Rectal smooth muscle tissue (tissue), 1 donor: ENCODE data around the gene VWC2.

ENCODE experiments used
- H3K27ac ChIP-seq: one replicate; pipeline ENCODE4 v1.7.0; 2013; ENCODE audit warnings: low read depth, low read length, inconsistent platforms
- H3K27me3 ChIP-seq: one replicate; pipeline ENCODE4 v1.7.0; 2013; ENCODE audit warnings: low read length; ENCODE audit not compliant: control insufficient read depth, insufficient read depth
- H3K36me3 ChIP-seq: one replicate; pipeline ENCODE4 v1.7.0; 2013; ENCODE audit warnings: low read length; ENCODE audit not compliant: control insufficient read depth, insufficient read depth
- H3K4me1 ChIP-seq: one replicate; pipeline ENCODE4 v1.7.0; 2013; ENCODE audit warnings: low read length; ENCODE audit not compliant: control insufficient read depth, insufficient read depth
- H3K4me3 ChIP-seq: one replicate; pipeline ENCODE4 v1.7.0; 2013; ENCODE audit warnings: low read length
- H3K9ac ChIP-seq: one replicate; pipeline ENCODE4 v1.7.0; 2013; ENCODE audit warnings: low read length

The VWC2 gene

DNA sequence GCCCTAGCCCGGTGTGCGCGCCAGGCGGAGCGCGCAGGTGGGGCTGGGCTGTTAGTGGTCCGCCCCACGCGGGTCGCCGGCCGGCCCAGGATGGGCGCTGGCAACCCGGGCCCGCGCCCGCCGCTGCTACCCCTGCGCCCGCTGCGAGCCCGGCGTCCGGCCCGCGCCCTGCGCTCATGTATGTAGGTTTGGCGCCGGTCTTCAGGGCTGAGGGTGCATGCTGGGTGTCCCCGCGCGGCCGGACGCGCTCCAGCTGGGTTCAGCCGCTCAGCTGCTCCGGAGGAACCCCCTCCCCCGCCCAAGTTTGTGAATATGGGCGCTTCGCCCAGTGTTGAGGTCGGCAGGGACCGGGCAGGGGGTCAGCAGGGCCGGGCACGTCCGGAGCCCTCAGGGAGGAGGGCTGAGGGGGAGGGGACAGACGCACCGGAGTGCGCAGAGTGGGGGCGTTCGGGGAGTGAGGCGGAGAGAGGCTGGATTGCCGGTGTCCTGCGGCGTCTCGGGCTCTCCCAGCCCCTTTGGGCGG is 559 bp downstream of the VWC2 start:
- Histone ChIP-seq H3K4me1 (no peaks in the 10 kb centered on the region), H3K27ac (no peak overlapping the region), H3K9ac (no peak overlapping the region), H3K27me3 (peaks cover 3% of the 10 kb centered on the region), H3K4me3 (peak overlapping the region; percentile 58), H3K36me3 (no peaks in the 10 kb centered on the region)

DNA sequence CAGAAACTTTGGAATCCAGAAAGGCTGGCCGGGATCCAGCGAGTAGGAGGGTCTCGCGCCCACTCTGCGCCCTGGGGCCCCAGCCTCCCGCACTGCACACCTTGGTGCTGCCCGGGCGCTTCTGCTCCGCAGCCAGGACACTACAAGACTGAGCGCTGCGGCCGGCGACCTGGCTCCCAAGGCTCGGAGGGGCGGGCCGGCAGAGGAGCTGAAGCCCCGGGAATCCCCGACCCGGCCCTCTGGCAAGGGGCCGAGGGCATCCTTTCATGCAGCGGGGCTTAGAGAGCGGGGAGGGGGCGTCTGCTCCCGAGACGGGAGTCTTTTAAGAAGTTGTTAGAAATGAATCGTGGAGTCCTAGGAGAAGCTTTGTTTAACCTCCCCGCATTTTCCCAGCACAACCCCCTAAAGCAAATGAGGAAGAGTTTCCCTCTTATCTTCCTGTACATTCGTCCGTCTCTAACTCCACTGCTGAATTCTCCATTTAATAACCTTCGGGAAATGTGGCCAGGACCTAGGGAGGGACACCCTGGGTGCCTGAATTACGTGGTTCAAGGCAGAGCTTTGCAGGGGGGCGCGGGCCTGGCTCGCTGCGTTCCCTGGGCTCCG is 1.1 kb downstream of the VWC2 start:
- Histone ChIP-seq H3K4me1 (no peaks in the 10 kb centered on the region), H3K9ac (no peak overlapping the region), H3K36me3 (no peaks in the 10 kb centered on the region), H3K27ac (no peak overlapping the region), H3K27me3 (peaks cover 3% of the 10 kb centered on the region), H3K4me3 (peak overlapping the region; percentile 58)

DNA sequence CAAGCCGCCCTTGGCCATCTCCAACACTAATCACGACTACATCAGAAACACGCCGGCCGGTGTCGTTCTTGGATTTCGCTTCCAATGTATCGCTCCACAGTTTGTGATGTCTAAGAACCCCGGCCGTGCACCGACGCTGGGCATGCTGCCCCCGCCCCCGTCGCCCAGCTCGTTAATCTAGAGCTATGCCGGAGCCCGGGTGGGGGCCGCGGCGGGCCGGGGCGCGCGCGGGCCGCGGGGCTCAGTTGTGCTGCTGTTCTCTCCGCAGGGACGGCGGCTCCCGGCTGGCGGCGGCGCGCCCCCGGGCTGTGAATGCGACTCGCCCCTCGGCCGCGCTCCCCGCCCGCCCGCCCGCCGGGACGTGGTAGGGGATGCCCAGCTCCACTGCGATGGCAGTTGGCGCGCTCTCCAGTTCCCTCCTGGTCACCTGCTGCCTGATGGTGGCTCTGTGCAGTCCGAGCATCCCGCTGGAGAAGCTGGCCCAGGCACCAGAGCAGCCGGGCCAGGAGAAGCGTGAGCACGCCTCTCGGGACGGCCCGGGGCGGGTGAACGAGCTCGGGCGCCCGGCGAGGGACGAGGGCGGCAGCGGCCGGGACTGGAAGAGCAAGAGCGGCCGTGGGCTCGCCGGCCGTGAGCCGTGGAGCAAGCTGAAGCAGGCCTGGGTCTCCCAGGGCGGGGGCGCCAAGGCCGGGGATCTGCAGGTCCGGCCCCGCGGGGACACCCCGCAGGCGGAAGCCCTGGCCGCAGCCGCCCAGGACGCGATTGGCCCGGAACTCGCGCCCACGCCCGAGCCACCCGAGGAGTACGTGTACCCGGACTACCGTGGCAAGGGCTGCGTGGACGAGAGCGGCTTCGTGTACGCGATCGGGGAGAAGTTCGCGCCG is 1.9 kb downstream of the VWC2 start:
- H3K4me3 ChIP-seq: peak overlapping the region; percentile 58
- H3K27me3 ChIP-seq: peaks cover 3% of the 10 kb centered on the region
- H3K4me1 ChIP-seq: no peaks in the 10 kb centered on the region
- H3K36me3 ChIP-seq: no peaks in the 10 kb centered on the region
- no peak overlapping the region for H3K9ac ChIP-seq
- no peak overlapping the region for H3K27ac ChIP-seq

DNA sequence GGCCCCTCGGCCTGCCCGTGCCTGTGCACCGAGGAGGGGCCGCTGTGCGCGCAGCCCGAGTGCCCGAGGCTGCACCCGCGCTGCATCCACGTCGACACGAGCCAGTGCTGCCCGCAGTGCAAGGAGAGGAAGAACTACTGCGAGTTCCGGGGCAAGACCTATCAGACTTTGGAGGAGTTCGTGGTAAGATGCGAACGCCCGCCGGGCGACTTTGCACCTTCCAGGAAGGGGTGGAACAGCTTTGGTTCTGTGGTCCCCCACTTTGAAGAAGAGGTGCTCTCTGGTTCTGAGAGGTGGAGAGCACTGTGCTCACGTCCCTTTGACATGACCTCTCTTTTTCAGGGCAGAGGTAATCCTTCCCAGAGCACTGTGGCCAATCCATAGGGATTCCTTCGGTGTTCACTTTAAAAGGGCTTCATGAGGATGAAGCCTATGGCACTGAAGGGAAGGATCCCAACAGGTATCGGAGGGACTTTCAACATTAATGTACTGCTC is 2.6 kb downstream of the VWC2 start:
- peaks cover 3% of the 10 kb centered on the region for H3K27me3 ChIP-seq
- no peaks in the 10 kb centered on the region for H3K4me1 ChIP-seq
- peak overlapping the region; percentile 49 for H3K4me3 ChIP-seq
- H3K9ac ChIP-seq: no peak overlapping the region
- no peak overlapping the region for H3K27ac ChIP-seq
- H3K36me3 ChIP-seq: no peaks in the 10 kb centered on the region

DNA sequence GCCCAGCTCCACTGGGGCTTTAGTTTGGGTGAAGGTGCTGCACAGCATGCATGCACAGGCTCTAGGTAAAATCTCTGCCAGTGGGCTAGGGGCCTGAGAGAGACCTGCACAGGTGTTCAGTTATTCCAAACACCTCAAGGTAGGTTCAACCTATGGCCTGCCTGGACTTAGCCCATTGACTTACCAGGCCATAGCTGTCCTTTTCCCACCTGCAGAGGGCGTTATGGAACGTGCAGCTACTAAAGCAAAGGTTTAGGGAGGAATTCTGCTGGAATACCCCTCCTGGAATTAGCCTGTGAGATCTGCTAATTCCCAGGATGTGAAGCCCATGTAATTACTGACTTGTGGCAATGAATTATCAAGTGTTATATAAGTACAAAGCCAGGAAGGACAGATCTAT is 3.6 kb downstream of the VWC2 start:
- Histone ChIP-seq H3K4me3 (no peak overlapping the region), H3K4me1 (no peaks in the 10 kb centered on the region), H3K27me3 (peaks cover 3% of the 10 kb centered on the region), H3K36me3 (no peaks in the 10 kb centered on the region), H3K9ac (no peak overlapping the region), H3K27ac (no peak overlapping the region)

DNA sequence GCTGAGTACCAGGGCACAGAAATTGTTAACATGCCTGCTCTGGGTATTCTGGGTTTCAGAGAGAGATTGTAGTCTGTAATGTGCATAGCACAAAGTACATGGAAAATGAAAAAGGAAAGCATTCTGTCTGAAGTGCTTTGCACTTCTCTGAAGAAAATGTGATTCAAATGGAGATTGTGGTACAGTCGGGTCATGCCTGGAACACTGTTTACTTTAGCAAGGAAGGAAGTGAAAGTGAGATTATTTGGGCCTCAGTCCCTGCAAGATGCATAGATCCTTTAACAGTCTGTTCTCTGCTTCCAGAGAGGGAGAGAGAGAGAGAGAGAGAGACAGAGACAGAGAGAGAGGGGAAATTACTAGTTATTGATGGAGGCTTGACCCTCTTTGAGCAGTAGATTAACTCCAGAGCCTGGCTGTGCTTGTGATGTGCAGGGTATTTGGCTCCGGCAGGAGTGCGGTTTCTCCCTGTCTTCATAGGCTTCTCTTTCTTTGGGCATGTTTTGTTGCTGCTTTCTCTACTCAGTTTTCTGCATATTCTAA is 5.4 kb downstream of the VWC2 start:
- Histone ChIP-seq H3K4me3 (no peak overlapping the region), H3K9ac (no peak overlapping the region), H3K4me1 (no peaks in the 10 kb centered on the region), H3K27me3 (peaks cover 3% of the 10 kb centered on the region), H3K36me3 (no peaks in the 10 kb centered on the region), H3K27ac (no peak overlapping the region)

DNA sequence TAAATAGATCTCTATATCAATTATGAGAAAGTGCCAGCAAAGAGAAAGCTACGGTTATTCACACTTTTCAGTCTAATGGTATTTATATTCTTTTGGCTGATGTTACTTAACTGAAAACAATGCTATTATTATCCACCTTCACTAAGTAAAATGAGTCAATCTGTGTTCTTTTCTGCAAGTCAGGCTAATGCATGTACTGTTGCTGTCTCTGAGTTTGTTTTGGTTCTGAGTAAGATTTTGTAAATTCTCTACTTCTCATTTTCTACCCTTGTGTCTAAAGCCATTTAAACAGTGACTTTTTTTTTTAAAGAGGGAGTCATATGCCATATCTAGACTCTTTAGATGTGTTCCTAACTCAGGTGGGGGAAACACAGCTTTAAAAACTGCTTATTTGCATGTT is 7.5 kb downstream of the VWC2 start:
- H3K36me3 ChIP-seq: no peaks in the 10 kb centered on the region
- no peak overlapping the region for H3K4me3 ChIP-seq
- no peak overlapping the region for H3K27ac ChIP-seq
- H3K9ac ChIP-seq: no peak overlapping the region
- no peaks in the 10 kb centered on the region for H3K4me1 ChIP-seq
- no peaks in the 10 kb centered on the region for H3K27me3 ChIP-seq

DNA sequence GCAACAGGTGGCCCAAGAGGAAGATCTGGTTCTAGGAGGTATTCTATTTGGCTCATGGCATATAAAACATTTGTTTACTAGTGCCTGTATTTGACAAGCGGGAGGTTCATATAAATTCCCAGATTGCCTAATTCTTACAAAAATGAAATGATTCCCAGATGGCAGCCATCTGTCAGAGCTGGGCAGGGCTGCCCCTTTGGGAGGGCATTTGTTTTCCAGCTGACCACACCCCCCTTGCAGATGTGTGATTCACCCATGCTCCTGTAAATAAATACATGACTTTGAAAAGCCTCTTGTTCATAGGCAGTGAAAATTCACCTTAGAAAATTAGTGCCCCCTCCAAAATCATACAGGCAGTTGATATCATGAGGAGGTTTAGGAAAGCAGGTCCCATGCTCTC is 8.6 kb downstream of the VWC2 start:
- Histone ChIP-seq H3K27ac (no peak overlapping the region), H3K36me3 (no peaks in the 10 kb centered on the region), H3K4me3 (no peak overlapping the region), H3K27me3 (no peaks in the 10 kb centered on the region), H3K4me1 (no peaks in the 10 kb centered on the region), H3K9ac (no peak overlapping the region)

DNA sequence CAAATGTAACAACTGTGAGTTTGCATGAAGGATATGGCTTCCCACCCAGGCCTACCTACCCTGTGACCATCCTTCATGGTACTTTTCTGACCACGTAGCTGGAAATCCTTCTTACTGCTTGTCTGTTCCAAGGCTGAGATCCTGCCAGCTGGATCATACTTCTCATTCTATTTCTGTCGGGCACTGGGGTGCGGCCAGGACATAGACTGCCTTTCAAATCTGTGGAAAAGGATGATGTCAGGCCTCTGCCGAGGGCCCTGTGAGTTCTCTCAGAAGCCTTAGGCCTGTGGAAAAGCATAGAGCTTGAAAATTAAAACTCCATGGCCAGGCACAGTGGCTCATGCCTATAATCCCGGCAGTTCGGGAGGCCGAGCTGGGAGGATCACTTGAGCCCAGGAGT is 10.0 kb downstream of the VWC2 start:
- Histone ChIP-seq H3K27ac (no peak overlapping the region), H3K4me1 (no peaks in the 10 kb centered on the region), H3K36me3 (no peaks in the 10 kb centered on the region), H3K4me3 (no peak overlapping the region), H3K27me3 (no peaks in the 10 kb centered on the region), H3K9ac (no peak overlapping the region)

DNA sequence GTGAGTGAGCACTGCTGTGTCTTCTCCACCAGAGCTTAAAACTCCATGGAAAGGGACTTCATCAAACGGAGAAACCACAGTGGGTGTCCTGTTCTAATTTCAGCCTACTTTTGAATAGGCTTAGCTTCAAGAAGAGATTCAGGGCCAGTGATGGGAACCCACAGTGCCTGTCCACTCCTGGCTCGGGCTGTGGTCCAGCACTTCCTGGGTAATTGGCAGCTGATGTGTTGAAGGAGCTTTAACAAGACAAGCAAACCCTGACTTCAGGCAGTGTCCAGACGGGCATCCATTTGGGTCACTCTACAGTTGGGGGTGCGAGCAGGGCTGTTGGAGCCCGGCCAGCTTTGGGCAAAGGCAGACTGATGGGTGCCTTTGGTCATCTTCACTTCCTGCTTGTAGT is 14.5 kb downstream of the VWC2 start:
- Histone ChIP-seq H3K27me3 (no peaks in the 10 kb centered on the region), H3K27ac (no peak overlapping the region), H3K9ac (no peak overlapping the region), H3K4me3 (no peak overlapping the region), H3K36me3 (no peaks in the 10 kb centered on the region), H3K4me1 (no peaks in the 10 kb centered on the region)

DNA sequence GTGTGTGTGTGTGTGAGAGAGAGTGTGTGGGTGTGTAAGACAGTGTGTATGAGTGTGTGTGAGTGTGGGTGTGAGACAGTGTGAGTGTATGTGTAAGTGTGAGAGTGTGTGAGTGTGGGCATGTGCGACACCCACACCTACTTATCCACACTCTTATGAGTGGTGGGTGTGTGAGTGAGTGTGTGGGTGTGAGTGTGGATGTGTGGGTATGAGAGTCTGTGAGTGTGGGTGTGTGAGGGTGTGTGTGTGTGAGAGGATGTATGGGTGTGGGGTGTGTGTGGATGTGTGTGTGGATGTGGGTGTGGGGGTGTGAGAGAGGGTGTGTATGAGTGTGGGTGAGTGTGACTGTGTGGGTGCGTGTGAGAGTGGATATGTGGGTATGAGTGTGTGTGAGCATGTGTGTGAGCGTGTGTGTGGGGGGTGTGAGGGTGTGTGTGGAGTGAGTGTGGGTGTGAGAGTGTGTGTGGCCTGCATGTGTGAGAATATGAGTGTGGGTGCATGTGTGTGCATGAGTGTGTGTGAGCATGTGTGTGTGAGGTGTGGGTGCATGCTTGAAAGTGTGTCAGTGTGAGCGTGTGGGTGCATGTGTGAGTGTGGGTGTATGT is 15.1 kb downstream of the VWC2 start:
- no peaks in the 10 kb centered on the region for H3K27me3 ChIP-seq
- no peaks in the 10 kb centered on the region for H3K36me3 ChIP-seq

DNA sequence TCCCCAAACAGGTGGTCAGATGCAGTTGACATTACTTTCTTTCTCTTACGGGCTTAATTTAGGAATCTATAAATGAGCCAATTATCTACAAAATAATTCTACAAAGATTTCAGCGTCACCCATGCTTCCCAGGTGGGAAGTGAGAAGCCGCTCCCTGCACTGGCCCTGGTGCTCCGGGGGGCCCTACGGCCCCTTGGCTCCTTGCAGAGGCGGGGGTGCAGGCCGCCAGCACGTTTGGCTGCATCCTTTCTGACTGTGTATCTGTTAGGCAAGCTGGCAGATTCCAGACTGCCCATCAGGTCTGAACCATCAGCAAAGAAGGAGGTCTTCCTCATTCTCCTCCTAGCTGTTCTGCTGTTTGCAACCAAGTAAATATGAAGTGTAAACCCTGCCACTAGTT is 16.3 kb downstream of the VWC2 start:
- Histone ChIP-seq H3K27me3 (no peaks in the 10 kb centered on the region), H3K4me1 (no peaks in the 10 kb centered on the region), H3K9ac (no peak overlapping the region), H3K36me3 (no peaks in the 10 kb centered on the region), H3K27ac (no peak overlapping the region), H3K4me3 (no peak overlapping the region)

More for the DNA sequence above, 15.1 kb downstream of the VWC2 start:
- Histone ChIP-seq H3K4me3 (no peak overlapping the region), H3K27ac (no peak overlapping the region), H3K9ac (no peak overlapping the region), H3K4me1 (no peaks in the 10 kb centered on the region)
